MCF 10A (cell line): ENCODE measurements around the gene LSM12. TPM values are rescaled to one million over a fixed set of nuclear protein-coding genes. Genes with fewer than 3 reads are reported as not detected.
A peak's percentile ranks its signal among the peaks of the same experiment; 100 is the strongest.
"Not testable (repeated sequence)": the region's sequence is repeated elsewhere in the genome, so short reads cannot be mapped to it uniquely, and the experiment has no call there.

Experiments
- BruUV-seq: library from RNA; stranded (reverse); fragments of 400-500 nt; replicated peaks from 2 replicates; lab custom pipeline; 2021; lab: Mats Ljungman, UMichigan
- CTCF ChIA-PET: fragments of 300-600 bp; sonication (Branson Sonifier 250); formaldehyde crosslinking; extraction: SDS; loops from one replicate; lab custom pipeline; 2021; ENCODE audit warnings: antibody characterized with exemption, inconsistent platforms; lab: Yijun Ruan, JAX
- POLR2A ChIA-PET: fragments of 300-600, 350-650 bp; sonication (Branson Sonifier 250); formaldehyde crosslinking; extraction: SDS; loops from one replicate; lab custom pipeline; 2020; ENCODE audit warnings: antibody characterized with exemption, inconsistent platforms; lab: Yijun Ruan, JAX
- DNase-seq: peaks from one replicate; pipeline ENCODE4 v3.0.0-alpha.2; 2018; ENCODE audit not compliant: unreplicated experiment
- H3K27ac Mint-ChIP-seq: one replicate; pipeline ENCODE4 v1.8.0; 2022; ENCODE audit warnings: mild to moderate bottlenecking, low read depth, mixed read lengths; ENCODE audit not compliant: unreplicated experiment
- H3K27me3 Mint-ChIP-seq: one replicate; pipeline ENCODE4 v1.8.0; 2022; ENCODE audit warnings: mixed read lengths; ENCODE audit not compliant: insufficient read depth, unreplicated experiment
- H3K36me3 Mint-ChIP-seq: one replicate; pipeline ENCODE4 v1.8.0; 2022; ENCODE audit warnings: mild to moderate bottlenecking, moderate library complexity, mixed read lengths; ENCODE audit not compliant: insufficient read depth, unreplicated experiment
- H3K4me1 Mint-ChIP-seq: one replicate; pipeline ENCODE4 v1.8.0; 2022; ENCODE audit warnings: mixed read lengths; ENCODE audit not compliant: insufficient read depth, unreplicated experiment
- H3K4me3 Mint-ChIP-seq: one replicate; pipeline ENCODE4 v1.8.0; 2022; ENCODE audit warnings: mild to moderate bottlenecking, moderate library complexity, mixed read lengths; ENCODE audit not compliant: unreplicated experiment
- H3K9me3 Mint-ChIP-seq: one replicate; pipeline ENCODE4 v1.8.0; 2022; ENCODE audit warnings: mixed read lengths; ENCODE audit not compliant: unreplicated experiment
- CTCF ChIP-seq: fragments of 200-600 bp; IDR thresholded peaks from one replicate; pipeline ENCODE4 v1.8.0; 2022; ENCODE audit warnings: antibody characterized with exemption, mild to moderate bottlenecking; ENCODE audit not compliant: unreplicated experiment
- intact Hi-C: fragments of 100-400 bp; cut with micrococcal nuclease; formaldehyde crosslinking; loops from 2 replicates; pipeline ENCODE4 v1.14.1; 2022
- total RNA-seq: library from RNA; stranded (reverse); gene quantifications from 2 replicates; pipeline ENCODE4 v1.2.3, GENCODE V29; 2022

The LSM12 gene
- total RNA-seq, 1 experiment from 2014 or later: 101 TPM

GRCh38 chr17:44043272-44043696, 23.2 kb downstream of the LSM12 start:
- H3K4me1 Mint-ChIP-seq: peaks cover 24% of the 10 kb centered on the region
- peaks cover 46% of the 10 kb centered on the region for H3K36me3 Mint-ChIP-seq
- no peak overlapping the region for H3K4me3 Mint-ChIP-seq
- BruUV-seq: no TSS peak
- intact Hi-C loops: no loop called here
- H3K9me3 Mint-ChIP-seq: no peaks in the 10 kb centered on the region
- ChIA-PET CTCF (interaction anchor here (0.6 to 5.3 kb wide), 8 partner anchors 17 to 249 kb away, joined by 3 to 41 read pairs (median 8); partner anchors contain the start of gene HDAC5), POLR2A (interaction anchor here (0.6 to 3.5 kb wide), 5 partner anchors 23 to 95 kb away, joined by 3 to 23 read pairs (median 5); partner anchors contain the start of genes HDAC5 and LSM12)
- no peak for TF ChIP-seq CTCF
- H3K27ac Mint-ChIP-seq: peak overlapping the region; percentile 42
- peak; percentile 30 for DNase-seq
- H3K27me3 Mint-ChIP-seq: no peaks in the 10 kb centered on the region

DNA sequence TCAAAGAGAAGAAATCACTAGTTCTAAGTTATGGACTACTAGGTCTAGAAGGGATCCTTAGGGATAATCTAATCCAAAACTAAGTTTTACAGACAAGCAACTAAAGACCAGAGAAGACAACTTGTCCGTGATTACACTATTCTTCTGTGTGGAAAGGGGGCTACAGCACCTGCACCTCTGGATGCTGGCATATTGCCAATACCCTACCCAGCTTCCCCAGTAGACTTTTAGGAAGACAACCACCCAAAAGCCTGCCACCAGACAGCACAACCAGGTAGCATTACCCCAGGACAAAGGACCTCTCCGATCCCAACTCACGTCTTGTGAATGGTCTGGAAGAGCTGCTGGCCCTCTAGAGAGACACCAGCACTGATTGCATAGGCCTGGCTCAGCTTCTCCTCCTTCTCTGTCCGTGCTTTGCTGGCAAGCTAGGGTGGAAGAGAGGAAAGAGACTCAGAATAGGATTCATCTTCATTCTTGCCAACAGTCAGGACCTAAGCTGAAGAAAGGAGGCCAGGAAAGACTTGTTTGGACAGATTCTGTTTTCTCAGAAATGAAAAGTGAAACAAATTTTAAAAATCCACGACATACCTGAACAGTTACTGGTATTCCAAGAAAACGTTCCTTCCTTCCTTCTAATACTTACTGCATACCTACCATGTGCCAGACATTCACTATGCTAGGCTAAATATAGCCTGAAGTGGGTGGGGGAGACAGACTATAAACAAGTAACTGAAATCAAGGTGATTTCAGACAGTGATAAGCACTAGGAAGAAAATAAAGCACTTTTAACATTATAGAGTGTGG, 26.4 kb downstream of the LSM12 start:
- CTCF ChIA-PET: interaction anchor here (0.6 to 5.3 kb wide), 9 partner anchors 11 to 162 kb away, joined by 3 to 41 read pairs (median 3); no protein-coding TSS in a partner anchor
- POLR2A ChIA-PET: interaction anchor here (0.6 to 1.9 kb wide), 3 partner anchors 17 to 128 kb away, joined by 3 to 7 read pairs (median 4); no protein-coding TSS in a partner anchor
- DNase-seq: no peak

GRCh38 chr17:44038604-44039011, 27.9 kb downstream of the LSM12 start:
- peaks cover 16% of the 10 kb centered on the region for H3K4me1 Mint-ChIP-seq
- CTCF ChIA-PET: interaction anchor here (0.8 to 1.8 kb wide), 2 partner anchors 77 to 95 kb away, joined by 4 to 5 read pairs; no protein-coding TSS in a partner anchor
- H3K9me3 Mint-ChIP-seq: no peaks in the 10 kb centered on the region
- POLR2A ChIA-PET: interaction anchor here (0.6 to 1.2 kb wide), 5 partner anchors 27 to 130 kb away, joined by 3 to 4 read pairs (median 3); no protein-coding TSS in a partner anchor
- peak overlapping the region; percentile 61 for H3K27ac Mint-ChIP-seq
- H3K36me3 Mint-ChIP-seq: peaks cover 68% of the 10 kb centered on the region
- H3K27me3 Mint-ChIP-seq: no peaks in the 10 kb centered on the region
- no peak for TF ChIP-seq CTCF
- BruUV-seq: no TSS peak
- H3K4me3 Mint-ChIP-seq: no peak overlapping the region
- intact Hi-C loops: no loop called here
- no peak for DNase-seq

More for the DNA sequence above, 26.4 kb downstream of the LSM12 start:
- Mint-ChIP-seq H3K4me3 (no peak overlapping the region), H3K27me3 (no peaks in the 10 kb centered on the region), H3K36me3 (peaks cover 59% of the 10 kb centered on the region), H3K9me3 (no peaks in the 10 kb centered on the region), H3K27ac (peak overlapping the region; percentile 75), H3K4me1 (peaks cover 24% of the 10 kb centered on the region)
- no TSS peak for BruUV-seq
- no peak for TF ChIP-seq CTCF
- intact Hi-C loops: loop anchor here (2.0 kb wide), 2 partner anchors 33 to 161 kb away; no protein-coding TSS in a partner anchor

GRCh38 chr17:44037471-44037870, 29.0 kb downstream of the LSM12 start:
- no peak for DNase-seq
- CTCF ChIA-PET: interaction anchor here (0.7 kb wide), 1 partner anchor 122 kb away, joined by 3 read pairs; no protein-coding TSS in a partner anchor
- intact Hi-C loops: no loop called here
- Mint-ChIP-seq H3K9me3 (no peaks in the 10 kb centered on the region), H3K4me3 (no peak overlapping the region), H3K4me1 (peaks cover 16% of the 10 kb centered on the region), H3K27me3 (no peaks in the 10 kb centered on the region), H3K27ac (no peak overlapping the region), H3K36me3 (peaks cover 68% of the 10 kb centered on the region)
- no peak for TF ChIP-seq CTCF
- no TSS peak for BruUV-seq
- POLR2A ChIA-PET: no interaction called here

- CTCF ChIA-PET, H3K9me3 Mint-ChIP-seq, DNase-seq, H3K27ac Mint-ChIP-seq, H3K4me1 Mint-ChIP-seq, H3K27me3 Mint-ChIP-seq, BruUV-seq, POLR2A ChIA-PET, H3K4me3 Mint-ChIP-seq, intact Hi-C loops: not testable (repeated sequence)
- peaks cover 74% of the 10 kb centered on the region for H3K36me3 Mint-ChIP-seq
Observed at GRCh38 chr17:44034688-44035087, 31.8 kb downstream of the LSM12 start.
